ENCODE measurements around the gene ZNF682. TPM values are rescaled to one million over a fixed set of nuclear protein-coding genes. Genes with fewer than 3 reads are reported as not detected.
A peak's percentile ranks its signal among the peaks of the same experiment; 100 is the strongest.
"Not testable (repeated sequence)": the region's sequence is repeated elsewhere in the genome, so short reads cannot be mapped to it uniquely, and the experiment has no call there.

The ZNF682 gene
- total RNA-seq, 3 donors from 2014 or later = 3.6 to 5.9 (median 4.7) TPM

- DNase-seq = no peak
- H3K4me1 ChIP-seq (ENCODE audit: low read depth) = no peaks in the 10 kb centered on the region
- no peak overlapping the region for H3K4me3 ChIP-seq
- no peak for ATAC-seq
- intact Hi-C loops (cut with DNase I, micrococcal nuclease) = no loop called here
- no peak for TF ChIP-seq CTCF (IDR thresholded peaks at IDR 0.05)
- no peaks in the 10 kb centered on the region for H3K9me3 ChIP-seq
- no peaks in the 10 kb centered on the region for H3K36me3 ChIP-seq (ENCODE audit: low read depth)
These were observed 21.0 kb upstream of the ZNF682 start for GRCh38 chr19:20060282-20060681.

- ATAC-seq; H3K4me1 ChIP-seq (ENCODE audit: low read depth); H3K4me3 ChIP-seq; intact Hi-C loops (cut with DNase I, micrococcal nuclease); DNase-seq; H3K9me3 ChIP-seq; H3K36me3 ChIP-seq (ENCODE audit: low read depth): not testable (repeated sequence)
These were observed 19.4 kb upstream of the ZNF682 start for GRCh38 chr19:20058738-20059137.

DNA sequence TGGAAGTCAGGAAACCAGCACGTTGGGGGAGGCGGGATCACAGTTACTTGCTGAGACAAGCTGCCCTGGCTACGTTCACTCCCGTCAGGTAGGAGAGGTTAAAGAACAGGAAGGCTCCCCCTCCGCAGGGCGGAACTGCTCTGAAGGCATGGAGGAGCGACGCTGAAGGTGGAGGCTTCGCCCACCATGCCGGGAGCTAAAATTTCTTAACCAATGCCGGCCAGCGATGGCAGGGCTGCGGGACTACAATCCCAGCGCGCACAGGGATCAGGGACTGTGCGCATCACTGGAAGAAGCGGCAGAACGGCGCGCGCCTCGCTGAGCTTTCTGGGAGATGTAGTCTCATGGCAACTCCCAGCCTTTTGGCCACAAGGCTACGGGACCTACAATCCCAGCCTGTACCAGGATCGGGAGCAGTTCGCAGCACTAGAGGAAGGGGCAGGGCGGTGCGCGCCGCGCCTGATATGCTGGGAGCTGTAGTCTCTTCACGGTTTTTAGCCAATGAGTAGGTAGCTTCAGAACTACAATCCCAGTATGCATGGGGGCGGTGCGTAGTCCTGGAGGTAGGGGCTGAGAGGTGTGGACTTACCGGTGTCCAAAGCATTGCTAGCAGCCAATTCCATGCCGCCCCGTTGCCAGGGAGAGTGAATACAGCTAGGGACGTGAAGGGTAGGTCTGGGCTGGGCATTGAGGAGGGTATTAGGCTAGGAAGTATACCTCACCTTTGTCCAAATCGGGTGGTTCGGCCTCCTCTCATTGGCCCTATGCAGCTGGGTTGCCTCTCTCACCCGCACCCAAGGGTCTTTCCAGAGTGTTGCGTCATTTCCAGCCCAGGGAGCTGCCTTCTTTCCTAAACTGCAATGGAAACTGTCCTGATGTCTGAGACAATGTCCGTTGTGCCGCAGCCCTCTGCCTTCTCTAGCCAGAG, 12.8 kb upstream of the ZNF682 start:
- no peak for TF ChIP-seq CTCF (IDR thresholded peaks at IDR 0.05)
- intact Hi-C loops (cut with DNase I, micrococcal nuclease) = no loop called here
- peak; percentile 94 to 95 (median 94) for DNase-seq

DNA sequence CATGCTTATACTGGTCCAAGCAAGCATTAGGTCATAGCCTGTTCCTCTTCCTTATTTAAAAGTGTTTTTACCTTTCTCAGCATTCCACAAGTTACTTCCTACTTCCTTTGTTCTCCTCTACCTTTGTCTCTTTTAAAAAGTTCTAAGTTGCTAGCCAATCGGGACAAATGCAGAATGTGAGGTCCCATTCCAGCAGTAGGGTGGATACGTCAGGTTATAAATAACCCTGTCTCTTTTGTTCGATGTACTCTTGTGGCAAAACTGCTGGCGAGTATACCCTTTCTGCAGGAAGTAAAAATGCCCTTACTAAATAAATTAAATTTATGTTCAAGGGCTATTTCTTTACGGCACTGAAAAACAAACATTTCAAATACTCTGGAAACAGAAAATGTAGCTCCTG, 6.4 kb upstream of the ZNF682 start:
- H3K9me3 ChIP-seq; H3K4me1 ChIP-seq (ENCODE audit: low read depth); H3K36me3 ChIP-seq (ENCODE audit: low read depth); ATAC-seq; DNase-seq; H3K4me3 ChIP-seq; intact Hi-C loops (cut with DNase I, micrococcal nuclease): not testable (repeated sequence)

More for the DNA sequence above, 12.8 kb upstream of the ZNF682 start:
- H3K4me1 ChIP-seq (ENCODE audit: low read depth) = no peaks in the 10 kb centered on the region
- no peaks in the 10 kb centered on the region for H3K9me3 ChIP-seq
- H3K4me3 ChIP-seq = peak overlapping the region; percentile 29
- H3K36me3 ChIP-seq (ENCODE audit: low read depth) = no peaks in the 10 kb centered on the region
- ATAC-seq = peak; percentile 99

DNA sequence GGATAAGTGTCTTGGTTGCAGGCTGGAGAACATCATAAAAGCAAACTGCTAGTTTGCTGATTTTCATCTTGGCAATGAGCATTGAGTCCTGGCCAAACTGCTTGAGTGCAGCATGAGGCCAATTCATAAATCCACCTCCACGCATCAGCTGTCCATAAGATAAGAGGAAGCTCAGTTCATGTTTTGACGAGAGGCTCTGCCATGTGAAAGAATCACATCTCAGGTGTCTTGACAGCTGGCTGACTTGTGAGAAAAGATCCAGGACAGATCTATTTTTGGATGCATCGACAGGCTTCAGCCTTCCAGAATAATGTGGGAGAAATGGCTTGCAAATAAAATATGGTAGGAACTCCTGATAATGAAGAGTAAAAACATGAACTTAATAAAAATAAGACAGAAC, 5.4 kb upstream of the ZNF682 start:
- DNase-seq (no peak), ATAC-seq (no peak)
- no peak overlapping the region for H3K4me3 ChIP-seq
- intact Hi-C loops (cut with DNase I, micrococcal nuclease) = no loop called here
- no peaks in the 10 kb centered on the region for H3K4me1 ChIP-seq (ENCODE audit: low read depth)
- no peaks in the 10 kb centered on the region for H3K36me3 ChIP-seq (ENCODE audit: low read depth)
- no peak for TF ChIP-seq CTCF (IDR thresholded peaks at IDR 0.05)
- no peaks in the 10 kb centered on the region for H3K9me3 ChIP-seq

- no peak for TF ChIP-seq CTCF (IDR thresholded peaks at IDR 0.05)
- ATAC-seq (peak; percentile 34), DNase-seq (no peak)
- intact Hi-C loops (cut with DNase I, micrococcal nuclease) = no loop called here
- Histone ChIP-seq H3K4me3 (peak overlapping the region; percentile 44), H3K4me1 (ENCODE audit: low read depth) (no peaks in the 10 kb centered on the region), H3K9me3 (no peaks in the 10 kb centered on the region), H3K36me3 (ENCODE audit: low read depth) (no peaks in the 10 kb centered on the region)
These were observed 725 bp downstream of the ZNF682 start for GRCh38 chr19:20038358-20039202.
